Activated B cell treated with CpG ODN at 0.5 μM for 24 hours (primary cell): Measurements from ENCODE around the gene ZC3H18. TPM values are rescaled to one million over a fixed set of nuclear protein-coding genes. Genes with fewer than 3 reads are reported as not detected.

ENCODE experiments used
- ATAC-seq: fragments of 200-7000 bp; cut with Tn5 transposase; one replicate; pipeline ENCODE4 v1.10.0; 2021; ENCODE audit warnings: low read depth, mild to moderate bottlenecking, moderate library complexity
- CTCF ChIA-PET: fragments of 350-600 bp; sonication (Branson Sonifier 250); formaldehyde crosslinking; loops from one replicate; lab custom pipeline; 2021; ENCODE audit warnings: antibody characterized with exemption; lab: Charles Lee
- POLR2A ChIA-PET: fragments of 350-600 bp; sonication (Branson Sonifier 250); formaldehyde crosslinking; loops from one replicate; lab custom pipeline; 2021; ENCODE audit warnings: antibody characterized with exemption; lab: Charles Lee
- DNase-seq: peaks from one replicate; pipeline ENCODE4 v3.0.0; 2022
- H3K27ac Mint-ChIP-seq: one replicate; pipeline ENCODE4 v1.8.0; 2020; ENCODE audit warnings: mixed read lengths
- H3K27me3 Mint-ChIP-seq: one replicate; pipeline ENCODE4 v1.8.0; 2021; ENCODE audit warnings: mixed read lengths
- H3K36me3 Mint-ChIP-seq: one replicate; pipeline ENCODE4 v1.8.0; 2021; ENCODE audit warnings: low read depth, mixed read lengths
- H3K4me1 Mint-ChIP-seq: one replicate; pipeline ENCODE4 v1.8.0; 2021; ENCODE audit warnings: mixed read lengths
- H3K4me3 Mint-ChIP-seq: one replicate; pipeline ENCODE4 v1.8.0; 2020; ENCODE audit warnings: mild to moderate bottlenecking, mixed read lengths
- H3K9me3 Mint-ChIP-seq: one replicate; pipeline ENCODE4 v1.8.0; 2020; ENCODE audit warnings: mixed read lengths
- CTCF ChIP-seq: fragments of 200-600 bp; IDR thresholded peaks from one replicate; pipeline ENCODE4 v1.8.0; 2022; ENCODE audit warnings: antibody characterized with exemption, mild to moderate bottlenecking
- intact Hi-C: fragments of 100-400 bp; cut with micrococcal nuclease; formaldehyde crosslinking; loops from one replicate; pipeline ENCODE4 v1.15.1; 2024
- total RNA-seq: library from RNA; stranded (reverse); gene quantifications from 2 replicates; pipeline ENCODE4 v1.2.3, GENCODE V29; 2022

Gene ZC3H18
- total RNA-seq, 1 donor from 2014 or later, result 74.2 TPM

GRCh38 chr16:88673716-88674379 lies 103.6 kb downstream of the ZC3H18 start:
- no peak for TF ChIP-seq CTCF
- ChIA-PET POLR2A (no interaction called here), CTCF (no interaction called here)
- no peaks in the 10 kb centered on the region for H3K4me1 Mint-ChIP-seq
- H3K36me3 Mint-ChIP-seq, result peaks cover 17% of the 10 kb centered on the region
- H3K27me3 Mint-ChIP-seq, result no peaks in the 10 kb centered on the region
- DNase-seq, result no peak
- H3K4me3 Mint-ChIP-seq, result no peak overlapping the region
- H3K27ac Mint-ChIP-seq, result no peak overlapping the region
- no peak for ATAC-seq
- H3K9me3 Mint-ChIP-seq, result no peaks in the 10 kb centered on the region
- intact Hi-C loops, result no loop called here

- Mint-ChIP-seq H3K9me3 (no peaks in the 10 kb centered on the region), H3K36me3 (peaks cover 19% of the 10 kb centered on the region), H3K27ac (no peak overlapping the region), H3K4me1 (peaks cover 12% of the 10 kb centered on the region), H3K27me3 (no peaks in the 10 kb centered on the region), H3K4me3 (no peak overlapping the region)
- no peak for DNase-seq
- intact Hi-C loops, result no loop called here
- no peak for ATAC-seq
- no peak for TF ChIP-seq CTCF
- ChIA-PET CTCF (no interaction called here), POLR2A (no interaction called here)
Observed at GRCh38 chr16:88676502-88677242, 106.5 kb downstream of the ZC3H18 start.

- Mint-ChIP-seq H3K4me1 (peaks cover 21% of the 10 kb centered on the region), H3K27ac (no peak overlapping the region), H3K27me3 (no peaks in the 10 kb centered on the region), H3K9me3 (no peaks in the 10 kb centered on the region), H3K36me3 (peaks cover 17% of the 10 kb centered on the region), H3K4me3 (no peak overlapping the region)
- ChIA-PET POLR2A (no interaction called here), CTCF (no interaction called here)
- ATAC-seq (no peak), DNase-seq (no peak)
- no peak for TF ChIP-seq CTCF
- intact Hi-C loops, result no loop called here
Observed at GRCh38 chr16:88677721-88678120, 107.5 kb downstream of the ZC3H18 start.

- Mint-ChIP-seq H3K4me3 (no peak overlapping the region), H3K4me1 (peaks cover 25% of the 10 kb centered on the region), H3K9me3 (no peaks in the 10 kb centered on the region), H3K36me3 (peaks cover 17% of the 10 kb centered on the region), H3K27me3 (no peaks in the 10 kb centered on the region), H3K27ac (no peak overlapping the region)
- DNase-seq, result no peak
- intact Hi-C loops, result no loop called here
- no peak for ATAC-seq
- ChIA-PET CTCF (no interaction called here), POLR2A (interaction anchor here (3.8 kb wide), 1 partner anchor 15 kb away, joined by 32 read pairs; the partner anchor contains the start of gene MVD)
- no peak for TF ChIP-seq CTCF
Observed at GRCh38 chr16:88678224-88678979, 108.2 kb downstream of the ZC3H18 start.
